Neural crest cell (in vitro differentiated cells): ENCODE results near the gene GZMB. TPM values are rescaled to one million over a fixed set of nuclear protein-coding genes. Genes with fewer than 3 reads are reported as not detected.
"Not testable (repeated sequence)": the region's sequence is repeated elsewhere in the genome, so short reads cannot be mapped to it uniquely, and the experiment has no call there.

ENCODE experiments used
- DNase-seq: peaks from one replicate; pipeline ENCODE4 v3.0.0; 2021; ENCODE audit warnings: low read depth, mixed read lengths, low spot score
- H3K27ac Mint-ChIP-seq: one replicate; pipeline ENCODE4 v1.8.0; 2021; ENCODE audit warnings: mild to moderate bottlenecking, mixed read lengths; ENCODE audit not compliant: unreplicated experiment
- H3K27me3 Mint-ChIP-seq: 2 replicates; pipeline ENCODE4 v1.8.0; 2021; ENCODE audit warnings: low read depth, mild to moderate bottlenecking, mixed read lengths
- H3K36me3 Mint-ChIP-seq: 2 replicates; pipeline ENCODE4 v1.8.0; 2021; ENCODE audit warnings: low read depth, mild to moderate bottlenecking, mixed read lengths
- H3K4me1 Mint-ChIP-seq: 2 replicates; pipeline ENCODE4 v1.8.0; 2021; ENCODE audit warnings: mixed read lengths
- H3K4me3 Mint-ChIP-seq: one replicate; pipeline ENCODE4 v1.8.0; 2021; ENCODE audit warnings: mild to moderate bottlenecking, mixed read lengths
- H3K9me3 Mint-ChIP-seq: 2 replicates; pipeline ENCODE4 v1.8.0; 2021; ENCODE audit warnings: mixed read lengths
- CTCF ChIP-seq: fragments of 200-600 bp; sonication (generic); conservative IDR thresholded peaks from 2 replicates; pipeline ENCODE4 v1.5.0; 2021; ENCODE audit warnings: antibody characterized with exemption, mild to moderate bottlenecking
- total RNA-seq: library from RNA; stranded (reverse); gene quantifications from 2 replicates; pipeline ENCODE4 v1.2.1, GENCODE V29; 2021

The GZMB gene
- total RNA-seq, 1 donor from 2014 or later: not detected

- Mint-ChIP-seq H3K27me3 (peaks cover 17% of the 10 kb centered on the region), H3K4me3 (no peak overlapping the region), H3K27ac (no peak overlapping the region), H3K4me1 (no peaks in the 10 kb centered on the region), H3K36me3 (no peaks in the 10 kb centered on the region), H3K9me3 (peaks cover 7% of the 10 kb centered on the region)
- no peak for TF ChIP-seq CTCF
- no peak for DNase-seq
Measured at GRCh38 chr14:24606297-24606696, 27.7 kb downstream of the GZMB start.

GRCh38 chr14:24605435-24606190 is 28.4 kb downstream of the GZMB start:
- Mint-ChIP-seq H3K36me3 (no peaks in the 10 kb centered on the region), H3K9me3 (peaks cover 7% of the 10 kb centered on the region), H3K27me3 (peaks cover 17% of the 10 kb centered on the region), H3K4me1 (no peaks in the 10 kb centered on the region), H3K27ac (no peak overlapping the region), H3K4me3 (no peak overlapping the region)
- DNase-seq: peak; percentile 9
- TF ChIP-seq CTCF: peak; percentile 56

GRCh38 chr14:24597403-24597802 is 36.6 kb downstream of the GZMB start:
- Mint-ChIP-seq H3K4me3 (no peak overlapping the region), H3K36me3 (no peaks in the 10 kb centered on the region), H3K27me3 (peaks cover 9% of the 10 kb centered on the region), H3K9me3 (peaks cover 29% of the 10 kb centered on the region), H3K4me1 (no peaks in the 10 kb centered on the region), H3K27ac (no peak overlapping the region)
- no peak for TF ChIP-seq CTCF
- no peak for DNase-seq

GRCh38 chr14:24595073-24595808 is 38.7 kb downstream of the GZMB start:
- no peaks in the 10 kb centered on the region for H3K36me3 Mint-ChIP-seq
- H3K27ac Mint-ChIP-seq: no peak overlapping the region
- no peak for TF ChIP-seq CTCF
- H3K4me3 Mint-ChIP-seq: no peak overlapping the region
- peaks cover 5% of the 10 kb centered on the region for H3K27me3 Mint-ChIP-seq
- no peak for DNase-seq
- H3K9me3 Mint-ChIP-seq: peaks cover 26% of the 10 kb centered on the region
- no peaks in the 10 kb centered on the region for H3K4me1 Mint-ChIP-seq

GRCh38 chr14:24591004-24591403 is 43.0 kb downstream of the GZMB start:
- not testable (repeated sequence) for H3K27ac Mint-ChIP-seq, H3K4me3 Mint-ChIP-seq, DNase-seq, H3K36me3 Mint-ChIP-seq, H3K27me3 Mint-ChIP-seq, H3K4me1 Mint-ChIP-seq
- peaks cover 14% of the 10 kb centered on the region for H3K9me3 Mint-ChIP-seq

GRCh38 chr14:24584402-24584801 is 49.6 kb downstream of the GZMB start:
- peaks cover 13% of the 10 kb centered on the region for H3K9me3 Mint-ChIP-seq
- H3K4me1 Mint-ChIP-seq, H3K4me3 Mint-ChIP-seq, H3K36me3 Mint-ChIP-seq, H3K27ac Mint-ChIP-seq, H3K27me3 Mint-ChIP-seq, DNase-seq: not testable (repeated sequence)

Other genes starting within 250 kb of the GZMB start
- gene NYNRIN, start 235.2 kb downstream of the GZMB start, total RNA-seq: 10.3 and 10.4 TPM in 2 replicates
- 0.86 and 1.0 TPM in 2 replicates for gene CBLN3, start 204.5 kb downstream of the GZMB start, total RNA-seq
- gene KHNYN, start 204.2 kb downstream of the GZMB start, total RNA-seq: 49.3 and 52.3 TPM in 2 replicates
- gene SDR39U1, start 191.4 kb downstream of the GZMB start, total RNA-seq: 64.6 and 76.7 TPM in 2 replicates
- not detected in 2 replicates for gene CMA1, start 125.9 kb downstream of the GZMB start, total RNA-seq
- gene CTSG, start 57.9 kb downstream of the GZMB start, total RNA-seq: not detected in 2 replicates
- not detected in 2 replicates for gene GZMH, start 24.5 kb downstream of the GZMB start, total RNA-seq